Immature natural killer cell (primary cell): ENCODE results near the gene CCNT2. TPM values are rescaled to one million over a fixed set of nuclear protein-coding genes. Genes with fewer than 3 reads are reported as not detected.

Experiments used
- polyA plus RNA-seq, 3 donors: library from polyadenylated mRNA; unstranded; fragments of 300-500 nt; fragmentation: Illumina TruSeq; gene quantifications; one replicate each; pipeline ENCODE4 v1.2.3, GENCODE V29; 2021

CCNT2 gene
- polyA plus RNA-seq, 3 donors from 2014 or later = 16.6 to 21.5 (median 19.7) TPM

Other genes starting within 250 kb of the CCNT2 start
- gene TMEM163, start 199.8 kb upstream of the CCNT2 start, polyA plus RNA-seq = 1 to 10 TPM; 1.1 to 5.2 (median 2.8) TPM
- gene ACMSD, start 80.2 kb upstream of the CCNT2 start, polyA plus RNA-seq = not detected
- gene MAP3K19, start 128.6 kb downstream of the CCNT2 start, polyA plus RNA-seq = not detected
- 1 to 10 TPM; 1.3 to 4.3 (median 3.4) TPM for gene RAB3GAP1, start 133.5 kb downstream of the CCNT2 start, polyA plus RNA-seq